Mesodermal cell (in vitro differentiated cells): ENCODE results near the gene EZH2.
A peak's percentile ranks its signal among the peaks of the same experiment; 100 is the strongest.

ENCODE experiments used
- H3K27ac ChIP-seq: 2 replicates; pipeline ENCODE4 v1.7.0; 2013; ENCODE audit warnings: mild to moderate bottlenecking, low read depth, low read length, moderate library complexity; ENCODE audit not compliant: severe bottlenecking
- H3K36me3 ChIP-seq: 2 replicates; pipeline ENCODE4 v1.7.1; 2013; ENCODE audit warnings: mild to moderate bottlenecking, low read length, moderate library complexity; ENCODE audit not compliant: control insufficient read depth, insufficient read depth
- H3K4me1 ChIP-seq: one replicate; pipeline ENCODE4 v1.7.1; 2013; ENCODE audit warnings: mild to moderate bottlenecking, low read length; ENCODE audit not compliant: insufficient read depth, control insufficient read depth, poor library complexity, severe bottlenecking
- H3K4me3 ChIP-seq: 2 replicates; pipeline ENCODE4 v1.7.0; 2013; ENCODE audit warnings: low read length, control low read depth, mild to moderate bottlenecking; ENCODE audit not compliant: insufficient read depth, poor library complexity, severe bottlenecking; ENCODE audit errors: extremely low read depth
- H3K9me3 ChIP-seq: 2 replicates; pipeline ENCODE4 v1.7.1; 2013; ENCODE audit warnings: mild to moderate bottlenecking, low read length, moderate library complexity; ENCODE audit not compliant: control insufficient read depth
- WGBS, 2 experiments: methylation state at CpG; one replicate each; pipeline ENCODE4 v1.1.5; 2013; ENCODE audit warnings: missing lambda C conversion rate in 2 of 2; ENCODE audit not compliant: insufficient coverage in 2 of 2; 5-methylcytosine and 5-hydroxymethylcytosine counted together

The EZH2 gene

GRCh38 chr7:148772297-148773089 lies 111.6 kb downstream of the EZH2 start:
- H3K4me3 ChIP-seq = no peak overlapping the region
- peaks cover 16% of the 10 kb centered on the region for H3K4me1 ChIP-seq
- no peaks in the 10 kb centered on the region for H3K9me3 ChIP-seq
- H3K36me3 ChIP-seq = peaks cover 74% of the 10 kb centered on the region
- WGBS, 2 experiments = 72 to 83% methylated on average over 6 to 7 of the region's 8 CpGs
- peak overlapping the region; percentile 62 for H3K27ac ChIP-seq

- 93 to 100% methylated on average over 4 to 5 of the region's 6 CpGs for WGBS, 2 experiments
- Histone ChIP-seq H3K36me3 (peaks cover 70% of the 10 kb centered on the region), H3K4me1 (peaks cover 16% of the 10 kb centered on the region), H3K9me3 (no peaks in the 10 kb centered on the region), H3K4me3 (no peak overlapping the region), H3K27ac (no peak overlapping the region)
These were observed 114.1 kb downstream of the EZH2 start for GRCh38 chr7:148770004-148770403.

GRCh38 chr7:148763622-148764021 lies 120.5 kb downstream of the EZH2 start:
- no peaks in the 10 kb centered on the region for H3K9me3 ChIP-seq
- no peaks in the 10 kb centered on the region for H3K4me1 ChIP-seq
- H3K36me3 ChIP-seq = peaks cover 68% of the 10 kb centered on the region
- H3K27ac ChIP-seq = no peak overlapping the region
- H3K4me3 ChIP-seq = no peak overlapping the region

GRCh38 chr7:148761499-148762278 lies 122.4 kb downstream of the EZH2 start:
- WGBS, 2 experiments = 96 to 98% methylated on average over 11 to 12 of the region's 12 CpGs
- Histone ChIP-seq H3K27ac (no peak overlapping the region), H3K4me1 (no peaks in the 10 kb centered on the region), H3K36me3 (peaks cover 69% of the 10 kb centered on the region), H3K4me3 (no peak overlapping the region), H3K9me3 (no peaks in the 10 kb centered on the region)
